ENCODE measurements around the gene AKT1S1.
A peak's percentile ranks its signal among the peaks of the same experiment; 100 is the strongest.

AKT1S1 gene

DNA sequence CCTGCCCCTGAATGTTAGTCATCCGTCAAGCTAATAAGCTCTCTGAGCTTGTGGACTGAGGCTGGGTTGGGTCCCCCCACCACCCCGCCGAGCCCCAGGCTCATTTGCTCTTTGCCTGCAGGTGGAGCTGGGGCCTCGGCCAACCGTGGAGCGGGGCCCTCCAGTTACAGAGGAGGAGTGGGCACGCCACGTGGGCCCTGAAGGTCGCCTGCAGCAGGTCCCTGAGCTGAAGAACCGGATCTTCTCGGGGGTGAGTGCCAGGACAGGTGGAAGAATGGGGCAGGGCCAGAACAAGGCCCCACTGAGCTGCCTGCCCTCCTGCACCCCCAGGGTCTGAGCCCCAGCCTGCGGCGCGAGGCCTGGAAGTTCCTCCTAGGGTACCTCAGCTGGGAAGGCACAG lies 5.5 kb upstream of the AKT1S1 start:
- DNase-seq: no peak

DNA sequence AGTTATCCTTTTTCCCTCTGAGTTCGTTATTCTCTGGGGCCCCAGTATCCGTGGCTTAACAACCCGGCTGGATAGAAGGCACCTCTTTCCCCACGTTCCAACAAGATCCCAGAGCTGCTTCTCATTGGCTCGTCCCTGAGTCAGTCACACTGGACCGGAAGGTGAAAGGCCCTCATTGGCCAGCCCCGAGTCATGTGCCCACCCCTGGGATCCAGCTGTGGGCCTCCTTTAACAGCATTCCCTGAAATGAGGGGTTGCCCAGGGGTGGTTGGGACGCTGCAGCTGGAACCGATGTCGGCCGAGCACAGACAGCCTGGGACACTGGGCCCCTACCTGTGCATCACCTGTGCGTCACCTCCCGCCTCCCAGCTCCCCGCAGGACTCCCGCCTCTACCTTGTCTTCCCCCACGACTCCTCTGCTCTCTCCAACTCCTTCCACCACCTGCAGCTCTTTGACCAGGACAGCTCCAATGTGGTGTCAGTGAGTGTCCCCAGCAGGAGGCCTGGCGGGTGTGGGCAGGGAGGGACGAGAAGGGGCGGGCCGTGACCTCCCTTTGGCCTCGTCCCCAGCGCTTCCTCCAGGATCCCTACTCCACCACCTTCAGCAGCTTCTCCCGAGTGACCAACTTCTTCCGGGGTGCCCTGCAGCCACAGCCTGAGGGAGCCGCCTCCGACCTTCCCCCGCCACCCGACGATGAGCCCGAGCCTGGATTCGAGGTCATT lies 4.7 kb upstream of the AKT1S1 start:
- no peak for DNase-seq

DNA sequence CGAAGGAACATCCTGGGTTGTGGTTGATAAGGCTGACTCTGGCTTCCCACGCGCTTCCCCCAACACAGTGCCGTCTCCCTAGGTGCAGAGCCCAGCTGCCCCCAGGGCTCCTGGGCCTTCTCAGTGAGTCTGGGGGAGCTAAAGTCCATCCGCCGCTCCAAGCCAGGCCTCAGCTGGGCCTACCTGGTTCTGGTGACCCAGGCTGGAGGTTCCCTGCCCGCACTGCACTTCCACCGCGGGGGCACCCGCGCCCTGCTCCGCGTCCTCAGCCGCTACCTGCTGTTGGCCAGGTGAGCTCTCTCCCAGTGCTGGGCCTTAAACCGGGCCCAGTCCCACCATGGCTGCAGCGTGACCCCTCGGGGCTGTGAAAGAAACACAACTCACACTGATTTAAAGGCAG lies 4.0 kb upstream of the AKT1S1 start:
- no peak for DNase-seq

DNA sequence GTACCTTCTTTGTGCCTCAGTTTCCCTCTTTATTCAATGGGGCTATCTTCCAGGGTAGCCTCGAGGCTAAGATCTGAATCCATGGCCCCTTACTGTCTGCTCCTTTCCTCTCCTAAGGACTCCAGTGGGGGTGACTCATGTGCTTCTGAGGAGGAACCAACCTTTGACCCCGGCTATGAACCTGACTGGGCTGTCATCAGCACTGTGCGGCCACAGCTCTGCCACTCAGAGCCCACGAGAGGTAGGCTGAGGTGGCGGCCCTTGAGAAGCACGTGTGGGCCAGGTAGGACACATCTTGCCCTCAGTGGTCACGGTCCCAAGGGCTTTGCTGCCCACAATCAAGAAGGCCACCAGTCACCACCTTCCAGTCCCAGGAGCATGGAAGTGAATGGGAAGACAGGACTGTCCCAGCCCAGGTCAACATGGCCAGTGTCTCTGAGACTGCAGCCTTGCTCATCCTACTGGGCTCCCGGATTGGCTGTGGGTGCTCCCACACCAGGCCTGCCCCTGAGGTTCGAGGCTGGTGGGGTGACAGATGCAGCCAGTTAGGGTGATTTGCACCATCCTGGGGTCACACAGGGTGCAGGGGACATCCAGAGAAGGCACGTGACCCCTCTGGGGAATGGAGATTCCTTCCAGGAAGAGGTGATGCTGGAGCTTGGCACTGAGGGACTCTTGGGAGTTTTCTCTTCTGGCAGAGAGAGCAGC lies 3.2 kb upstream of the AKT1S1 start:
- no peak for DNase-seq

DNA sequence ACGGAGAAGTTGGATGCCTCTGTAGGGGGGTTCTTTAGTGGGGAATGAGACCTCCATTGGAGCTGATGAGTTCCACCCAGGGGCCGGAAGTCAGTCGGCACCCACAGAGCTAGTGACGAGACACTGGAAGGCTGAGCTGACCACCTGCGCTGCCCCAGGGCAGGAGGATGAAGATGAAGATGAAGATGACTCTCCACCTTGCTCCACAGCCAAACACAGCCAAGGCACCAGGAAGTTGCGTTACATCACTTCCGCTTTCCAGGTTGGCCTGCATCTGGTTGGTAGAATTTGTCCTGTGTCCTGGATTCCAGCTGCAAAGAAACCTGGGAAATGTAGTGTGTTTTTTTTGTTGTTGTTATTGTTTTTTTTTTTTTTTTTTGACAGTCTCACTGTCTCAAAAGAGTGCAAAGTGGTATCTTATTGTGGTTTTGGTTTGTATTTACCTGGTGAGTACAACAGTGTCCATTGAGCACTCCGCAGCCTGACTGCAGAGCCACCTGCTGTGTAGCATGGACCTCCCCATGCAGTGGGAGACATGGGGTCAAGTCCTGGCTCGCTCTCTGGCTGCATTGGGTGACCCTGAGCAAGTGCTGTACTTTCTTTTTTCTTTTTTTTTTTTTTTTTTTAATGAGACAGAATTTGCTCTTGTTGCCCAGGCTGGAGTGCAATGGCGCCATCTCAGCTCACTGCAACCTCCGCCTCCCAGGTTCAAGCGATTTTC lies 2.2 kb upstream of the AKT1S1 start:
- no peak for DNase-seq

DNA sequence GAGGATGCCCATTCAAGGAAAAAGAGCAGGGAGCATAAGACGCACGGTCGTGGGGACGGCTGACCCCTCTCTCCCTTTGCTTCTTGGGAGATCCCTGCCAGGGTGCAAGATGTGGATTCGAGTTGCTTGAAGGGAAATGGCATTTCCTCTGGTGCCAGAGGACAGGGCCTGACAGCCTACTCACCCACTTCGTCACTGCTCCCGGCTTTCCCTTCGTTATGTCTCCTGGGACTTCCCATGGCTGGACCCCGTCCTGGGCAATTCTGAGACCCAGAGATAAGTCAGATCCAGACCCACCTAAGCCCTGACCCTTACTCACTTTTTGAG lies 1.6 kb upstream of the AKT1S1 start:
- DNase-seq: no peak

DNA sequence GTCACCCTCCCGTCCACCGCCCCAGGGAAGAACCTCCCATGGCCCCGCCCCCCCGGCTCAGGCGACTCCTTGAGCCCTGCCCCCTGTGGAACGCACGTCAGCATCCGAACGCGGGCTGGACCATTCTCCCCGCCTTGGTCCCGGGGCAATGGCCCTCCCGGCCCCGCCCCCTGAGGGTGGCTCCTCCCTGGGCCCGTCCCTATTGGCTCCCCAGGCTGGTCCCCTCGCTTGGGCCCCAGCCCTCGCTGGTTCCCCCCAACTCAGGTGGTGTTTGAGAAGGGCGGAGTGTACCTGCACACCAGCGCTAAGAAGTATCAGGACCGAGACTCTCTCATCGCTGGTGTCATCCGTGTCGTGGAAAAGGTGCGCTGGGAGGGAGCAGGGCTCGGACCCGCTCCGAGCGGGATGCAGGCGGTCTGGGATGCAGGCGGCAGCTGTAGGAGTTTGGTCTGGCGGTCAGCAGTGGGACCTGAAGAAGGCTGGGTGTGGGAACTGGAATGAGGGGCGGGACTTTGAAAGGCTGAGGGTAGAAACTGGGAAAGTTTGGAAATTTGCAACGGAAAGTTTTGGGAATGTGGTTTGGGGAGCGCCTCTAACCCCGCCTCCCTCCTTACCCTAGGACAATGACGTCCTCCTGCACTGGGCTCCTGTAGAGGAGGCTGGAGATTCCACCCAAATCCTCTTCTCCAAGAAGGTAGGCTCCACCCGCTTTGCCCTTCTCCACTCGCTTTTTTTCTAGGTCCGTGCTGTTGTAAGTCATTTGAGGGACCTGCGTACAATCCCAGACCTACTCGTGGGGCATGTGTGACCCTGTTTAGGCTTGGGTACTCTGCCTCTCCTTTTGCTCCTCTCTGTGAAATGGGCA lies 956 bp upstream of the AKT1S1 start:
- peak; percentile 99 for DNase-seq

DNA sequence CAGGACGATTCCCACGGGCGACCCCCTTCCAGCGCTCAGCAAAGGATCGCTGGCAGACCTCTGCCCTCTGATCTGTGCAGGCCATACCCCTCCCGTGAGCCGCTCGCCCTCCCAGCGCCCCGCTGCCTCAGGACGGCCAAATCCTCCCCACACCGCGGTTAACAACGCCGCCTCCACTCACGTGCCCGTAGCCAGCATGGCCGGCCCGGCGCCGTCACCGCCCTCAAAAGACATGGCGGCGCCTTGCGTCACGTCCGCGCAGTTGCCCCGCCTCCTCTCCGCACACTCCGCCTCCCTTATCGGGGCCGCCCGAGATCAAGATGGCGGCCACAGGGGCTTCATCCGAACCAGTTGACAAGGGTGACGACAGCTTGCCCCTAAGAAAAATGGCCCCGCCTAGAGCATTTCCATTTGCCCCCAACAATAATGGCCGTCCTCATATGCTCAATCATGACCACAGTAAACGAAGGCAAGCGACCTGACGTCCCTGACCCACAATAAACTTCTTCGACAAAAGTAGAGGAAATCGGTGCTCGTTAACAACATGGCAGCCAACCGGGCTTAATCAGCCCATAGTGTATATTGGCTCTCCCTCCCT lies 634 bp downstream of the AKT1S1 start:
- peak; percentile 97 for DNase-seq

DNA sequence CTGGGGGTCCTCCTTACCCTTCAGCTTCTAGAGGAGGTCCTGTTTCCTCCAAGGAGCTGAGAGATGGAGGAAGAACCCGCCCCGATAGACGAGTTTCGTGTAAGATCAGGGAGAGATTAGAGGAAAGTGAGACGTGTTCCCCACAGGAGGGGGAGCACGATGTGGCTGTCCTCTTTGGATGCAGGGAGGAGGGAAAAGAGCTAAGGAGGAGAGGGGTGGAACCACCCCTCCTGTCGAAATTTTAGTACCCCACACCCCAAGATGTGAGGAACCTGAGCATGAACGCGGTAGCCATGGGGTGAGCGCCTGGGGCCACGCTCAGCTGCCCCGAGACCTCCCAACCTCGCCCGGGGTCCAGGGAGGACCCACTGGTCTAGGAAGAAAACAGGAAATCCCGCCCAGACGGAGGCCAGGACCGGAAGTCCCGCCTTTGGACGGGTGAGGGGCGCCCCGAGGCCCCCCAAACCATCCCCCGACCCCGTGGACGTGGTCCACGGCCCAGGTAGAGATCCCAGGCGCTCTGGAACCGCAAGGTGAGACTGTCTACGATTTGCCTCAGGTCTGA lies 1.2 kb downstream of the AKT1S1 start:
- peak; percentile 61 for DNase-seq

DNA sequence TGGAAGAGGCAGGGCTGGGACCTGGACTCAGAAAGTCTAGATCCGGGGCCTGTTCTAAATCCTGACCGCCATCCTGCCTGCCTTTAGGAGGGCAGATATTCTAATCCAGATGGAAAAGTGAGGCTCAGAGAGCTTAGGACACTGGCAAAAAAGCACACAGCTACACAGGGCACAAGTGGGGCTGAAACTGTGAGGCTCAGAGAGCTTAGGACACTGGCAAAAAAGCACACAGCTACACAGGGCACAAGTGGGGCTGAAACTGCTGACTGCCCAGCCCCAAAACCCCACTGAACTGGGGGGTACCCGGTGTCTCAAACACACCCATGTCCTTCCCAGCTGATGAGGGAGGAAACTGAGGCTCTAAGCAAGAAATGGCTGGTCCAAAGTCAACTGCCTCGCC lies 2.0 kb downstream of the AKT1S1 start:
- DNase-seq: no peak

DNA sequence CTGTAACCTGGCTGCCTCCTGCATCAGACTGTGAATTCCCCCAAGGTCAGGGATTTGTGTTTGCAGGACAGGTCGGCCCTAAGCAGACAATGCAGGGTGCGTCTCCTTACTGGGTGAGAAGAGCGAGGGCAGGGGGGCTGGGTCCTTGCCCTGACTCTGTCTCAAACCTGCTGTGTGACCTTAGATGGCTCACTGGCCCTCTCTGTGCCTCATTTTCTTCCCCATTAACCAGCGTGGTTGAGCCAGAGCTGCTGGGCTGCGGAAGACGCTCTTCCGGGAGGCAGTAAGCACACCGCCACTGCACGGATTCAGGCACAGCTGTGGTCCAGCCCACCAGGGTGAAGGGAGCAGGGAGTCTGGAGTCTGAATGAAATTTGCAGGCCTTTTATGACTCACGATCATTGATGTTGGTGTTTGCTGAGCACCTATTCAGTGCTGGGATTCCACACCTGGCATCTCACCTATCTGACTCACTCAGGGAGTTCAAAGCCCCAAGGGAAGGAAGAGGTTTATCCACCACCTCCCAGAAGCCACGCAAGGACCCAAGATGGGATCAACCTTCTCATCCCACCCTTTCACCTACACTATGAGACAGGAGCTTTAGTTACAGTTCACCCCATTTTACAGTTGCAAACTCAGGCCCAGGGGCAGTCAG lies 2.5 kb downstream of the AKT1S1 start:
- no peak for DNase-seq

DNA sequence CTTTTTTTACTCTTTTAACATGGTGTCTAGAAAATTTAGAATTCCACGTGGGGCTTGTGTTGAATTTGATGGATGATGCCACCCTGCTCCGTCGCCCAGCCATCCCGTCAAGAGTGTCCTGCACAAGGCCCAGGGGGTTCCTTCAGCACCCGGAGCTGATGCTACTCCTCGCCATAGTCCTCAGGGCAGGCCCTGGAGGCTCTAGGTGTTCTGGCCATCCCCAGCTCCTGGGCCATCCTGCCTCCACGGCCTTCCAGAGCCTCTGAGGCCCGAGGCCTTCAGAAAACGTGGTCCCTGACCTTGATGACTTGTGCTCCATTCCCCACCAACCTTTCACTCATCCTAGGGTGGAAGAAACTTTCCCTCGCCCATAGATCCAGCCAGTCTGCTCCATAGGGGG lies 3.3 kb downstream of the AKT1S1 start:
- no peak for DNase-seq

DNA sequence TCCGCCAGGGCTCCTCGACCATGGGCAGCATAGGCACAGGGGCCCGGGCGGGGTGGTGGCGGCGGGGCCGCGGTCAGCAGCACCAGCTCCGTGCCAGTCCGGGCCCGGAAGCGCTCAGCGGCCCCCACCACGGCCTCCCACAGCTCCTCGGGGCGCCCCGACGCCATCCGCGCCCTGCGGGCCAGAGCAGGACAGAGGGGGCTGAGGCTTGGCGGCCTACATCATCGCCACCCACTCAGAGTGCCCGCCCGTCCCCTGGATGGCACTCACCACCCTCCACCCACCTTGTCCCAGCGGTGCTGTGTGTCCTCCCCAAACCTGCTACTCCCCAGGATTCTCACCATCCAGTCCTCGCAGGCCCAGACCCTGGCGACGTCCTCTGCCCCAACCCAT lies 4.0 kb downstream of the AKT1S1 start:
- no peak for DNase-seq

DNA sequence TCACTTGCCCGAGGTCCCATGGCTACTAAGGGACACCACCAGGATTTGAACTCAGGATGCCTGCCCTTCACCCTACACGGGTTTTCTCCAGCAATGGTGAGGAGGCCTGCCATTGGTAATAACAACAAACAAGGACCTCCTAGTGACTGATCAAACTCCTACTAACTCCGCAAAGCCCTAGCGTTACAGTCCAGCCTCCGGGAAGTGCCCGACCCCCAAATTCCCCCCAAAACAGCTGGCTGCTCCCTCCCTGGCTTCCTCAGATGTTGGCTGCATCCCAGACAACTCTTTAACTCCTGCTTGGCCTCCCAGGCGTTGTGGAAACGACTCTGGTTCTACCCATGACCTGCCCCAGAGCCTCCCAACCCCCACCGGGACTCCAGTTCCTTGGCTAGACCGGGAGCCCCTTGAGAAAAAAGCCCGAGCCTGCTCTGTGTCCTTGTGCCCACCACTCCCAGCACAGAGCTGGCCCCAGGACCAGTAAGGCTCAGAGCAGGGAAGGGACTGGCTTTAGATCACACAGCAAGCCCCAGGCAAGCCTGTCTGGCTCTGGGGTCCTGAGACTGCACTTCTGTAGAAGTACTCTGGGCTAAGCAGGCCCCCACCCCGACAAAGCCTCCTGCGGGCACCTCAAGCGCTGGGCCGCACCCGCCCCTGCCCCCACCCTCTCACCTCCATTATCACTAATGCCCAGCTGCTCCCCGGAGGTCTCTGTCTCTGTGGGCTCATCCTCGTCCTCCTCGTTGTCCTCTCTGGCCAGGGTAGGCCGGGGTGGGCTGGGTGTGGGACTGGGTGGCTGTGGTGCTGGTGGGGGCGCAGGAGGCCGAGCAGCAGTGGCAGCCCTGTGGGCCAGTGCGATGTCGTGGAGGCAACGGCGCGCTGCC lies 4.7 kb downstream of the AKT1S1 start:
- DNase-seq: no peak

DNA sequence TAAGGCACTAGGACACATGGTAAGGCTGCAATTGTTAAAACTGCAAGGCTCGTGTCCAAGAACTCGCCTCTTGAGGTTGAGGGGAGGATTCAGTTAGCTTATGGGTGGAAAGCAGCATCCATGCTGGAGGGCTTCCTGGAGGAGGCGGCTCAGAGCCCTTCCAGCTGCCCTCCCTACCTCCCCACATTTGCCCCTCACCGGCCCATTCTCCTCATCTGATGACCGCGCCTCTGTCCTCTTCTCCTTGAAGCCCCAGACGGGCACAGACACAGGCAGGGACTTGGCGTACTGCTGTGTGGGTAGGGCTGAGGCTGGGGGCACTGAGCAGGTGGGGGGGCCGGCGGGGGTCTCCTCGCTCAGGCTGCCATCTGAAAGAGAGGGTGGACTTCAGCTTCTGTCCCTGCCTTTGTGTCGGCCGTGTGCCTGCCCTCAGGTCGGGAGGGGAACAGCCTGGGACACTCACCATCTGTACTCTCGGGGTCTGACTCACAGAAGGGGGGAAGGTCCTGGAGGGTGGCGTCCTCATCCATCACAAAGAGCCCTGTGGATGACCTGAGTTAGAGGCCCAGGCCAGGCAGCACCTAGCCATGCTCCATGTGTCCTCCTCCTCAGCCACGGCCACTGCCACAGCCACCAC lies 5.7 kb downstream of the AKT1S1 start:
- DNase-seq: no peak

DNA sequence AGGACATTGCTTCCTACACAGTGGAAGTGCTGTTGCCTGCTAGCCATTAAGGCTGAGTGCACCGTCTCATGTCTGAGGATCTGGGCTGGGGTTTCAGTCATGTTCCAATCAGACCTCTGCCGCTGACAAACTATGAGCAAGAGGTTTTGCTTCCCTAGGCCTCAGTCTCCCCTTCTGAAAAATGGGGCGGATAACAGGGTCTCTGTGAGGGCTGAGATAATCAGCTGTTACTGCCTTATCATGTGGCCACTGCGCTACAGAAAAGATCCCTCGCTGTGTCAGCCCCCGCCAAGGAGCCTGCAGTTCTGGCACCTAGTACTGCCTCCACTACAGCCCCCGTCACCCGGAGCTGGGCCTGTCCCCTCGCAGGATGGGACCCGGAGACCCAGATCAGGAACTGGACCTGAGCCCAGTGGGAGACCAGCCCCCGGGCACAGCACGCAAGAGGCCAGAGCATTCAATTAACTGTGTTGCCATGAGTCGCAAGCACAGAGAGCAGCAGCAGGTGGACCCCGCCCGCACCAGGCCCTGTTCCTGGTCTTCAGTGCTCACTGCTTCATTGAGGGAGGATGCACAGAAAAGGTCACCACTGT lies 6.8 kb downstream of the AKT1S1 start:
- DNase-seq: no peak

DNA sequence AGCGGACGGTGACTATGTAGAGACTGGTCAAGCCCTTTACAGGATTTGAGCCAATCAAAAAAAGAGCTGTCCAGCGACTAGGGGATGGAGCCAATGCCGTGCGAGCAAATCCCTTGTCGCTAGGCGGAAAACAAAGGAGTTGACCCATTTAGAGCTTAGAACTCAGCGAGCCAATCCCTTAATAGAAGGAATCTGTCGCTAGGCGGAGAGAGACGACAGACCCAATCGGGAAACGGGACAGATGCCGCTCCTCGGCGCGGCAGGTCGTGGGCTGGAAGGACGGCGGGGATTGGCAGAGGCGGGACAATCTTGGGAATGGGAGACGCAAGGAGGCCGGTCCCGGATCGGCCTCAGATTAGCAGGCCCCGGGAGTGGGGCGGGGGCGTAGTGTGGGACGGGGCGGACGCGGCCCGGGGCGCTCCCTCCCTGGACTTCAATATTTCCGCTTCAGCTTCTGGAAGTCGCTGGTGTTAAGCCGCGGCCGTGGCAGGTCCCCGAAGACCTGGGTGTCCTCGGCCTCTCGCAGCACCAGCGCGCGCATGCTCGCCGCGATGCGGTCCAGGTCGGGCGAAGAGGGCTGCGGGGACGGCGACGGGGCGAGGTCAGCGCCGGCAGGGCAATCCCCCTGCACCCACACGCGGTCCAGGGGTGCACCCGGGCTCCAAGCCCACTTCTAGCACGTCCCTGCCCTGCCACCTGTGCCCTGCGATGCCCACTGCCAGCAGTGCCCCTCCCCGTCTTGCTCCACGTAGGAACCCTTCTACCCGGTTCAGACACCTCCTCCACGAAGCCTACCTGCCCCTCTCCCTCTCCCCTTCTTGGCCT lies 7.5 kb downstream of the AKT1S1 start:
- peak; percentile 86 for DNase-seq

DNA sequence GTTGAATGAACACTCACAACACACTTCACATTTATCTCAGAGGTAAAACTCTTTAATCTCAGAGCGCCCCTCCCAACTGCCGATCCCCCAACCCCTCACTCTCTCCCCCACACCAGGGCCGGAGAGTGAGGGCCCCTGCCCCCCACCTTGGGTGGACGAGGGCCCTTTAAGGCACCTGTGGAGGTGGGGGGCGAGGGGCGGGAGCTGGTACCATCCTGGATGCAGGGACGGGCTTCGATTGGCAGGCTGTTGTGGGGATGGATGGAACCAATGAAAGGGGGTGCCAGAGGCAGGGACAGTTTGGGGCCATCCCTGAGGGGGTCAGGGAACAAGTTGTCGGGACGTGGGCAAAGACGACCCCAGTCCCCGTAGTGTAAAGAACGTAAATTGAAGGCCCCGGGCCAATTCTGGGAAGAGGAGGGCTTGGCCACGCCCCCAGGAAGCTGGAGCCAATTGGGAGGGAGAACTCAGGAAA lies 8.1 kb downstream of the AKT1S1 start:
- no peak for DNase-seq
